B cell (primary cell): ENCODE measurements around the gene FADS2. TPM values are rescaled to one million over a fixed set of nuclear protein-coding genes. Genes with fewer than 3 reads are reported as not detected.

Experiments
- ATAC-seq: fragments of 200-7000 bp; cut with Tn5 transposase; one replicate; pipeline ENCODE4 v1.10.0; 2021; ENCODE audit warnings: low read depth, mild to moderate bottlenecking, moderate number of reproducible peaks, moderate library complexity
- CTCF ChIA-PET: fragments of 350-600 bp; sonication (Branson Sonifier 250); formaldehyde crosslinking; loops from one replicate; lab custom pipeline; 2021; ENCODE audit warnings: antibody characterized with exemption, inconsistent platforms; lab: Charles Lee
- POLR2A ChIA-PET: fragments of 350-600 bp; sonication (Branson Sonifier 250); formaldehyde crosslinking; loops from one replicate; lab custom pipeline; 2021; ENCODE audit warnings: antibody characterized with exemption; lab: Charles Lee
- DNase-seq: peaks from one replicate; pipeline ENCODE4 v3.0.0; 2013
- H2AFZ ChIP-seq: 2 replicates; pipeline ENCODE4 v1.6.1; 2012; ENCODE audit warnings: mild to moderate bottlenecking, low read depth, low read length; ENCODE audit not compliant: insufficient read depth, poor library complexity, severe bottlenecking
- H3K27ac ChIP-seq, 2 donors: 1 replicate in 1 of 2; 2 replicates in 1 of 2; pipeline ENCODE4 v1.5.1; 2012 to 2013; ENCODE audit warnings: low read length in 2 of 2, mild to moderate bottlenecking in 2 of 2, moderate library complexity in 1 of 2
- H3K27me3 ChIP-seq, 4 experiments: fragments of 200-600 bp in 1 of 4; sonication (generic) in 1 of 4; replicated peaks in 1 of 4; 1 replicate in 2 of 4; 2 replicates in 2 of 4; pipeline versions ENCODE4 v1.6.1 to v1.7.0; 2013 to 2016; ENCODE audit warnings: low read length in 3 of 4, mild to moderate bottlenecking in 2 of 4, mixed read lengths in 1 of 4, moderate library complexity in 1 of 4; ENCODE audit not compliant: insufficient read depth in 4 of 4, control insufficient read depth in 3 of 4; ENCODE audit errors: control extremely low read depth in 1 of 4
- H3K36me3 ChIP-seq, 2 experiments: replicated peaks in 1 of 2; 1 replicate in 1 of 2; 2 replicates in 1 of 2; pipeline versions ENCODE4 v1.6.1 to v1.7.1; 2013; ENCODE audit warnings: low read length in 1 of 2; ENCODE audit not compliant: insufficient read depth in 2 of 2, control insufficient read depth in 1 of 2; ENCODE audit errors: control extremely low read depth in 1 of 2, extremely low read depth in 1 of 2
- H3K4me1 ChIP-seq, 2 donors: fragments of 200-600 bp in 1 of 2; sonication (generic) in 1 of 2; 1 replicate in 1 of 2; 2 replicates in 1 of 2; pipeline versions ENCODE4 v1.5.1 to v1.6.1; 2013 to 2017; ENCODE audit warnings: low read length in 2 of 2; ENCODE audit not compliant: control insufficient read depth in 2 of 2, insufficient read depth in 2 of 2
- H3K4me2 ChIP-seq: replicated peaks from 2 replicates; pipeline ENCODE3; 2012; ENCODE audit warnings: mild to moderate bottlenecking, low read depth, low read length; ENCODE audit not compliant: poor library complexity, severe bottlenecking
- H3K4me3 ChIP-seq, 5 experiments: fragments of 200-600 bp in 1 of 5; sonication (generic) in 1 of 5; 1 replicate in 3 of 5; 2 replicates in 2 of 5; pipeline versions ENCODE4 v1.5.1 to v1.7.0; 2011 to 2016; ENCODE audit warnings: low read length in 4 of 5, mild to moderate bottlenecking in 4 of 5, low read depth in 2 of 5, control low read depth in 1 of 5, moderate library complexity in 1 of 5; ENCODE audit not compliant: insufficient read depth in 1 of 5; ENCODE audit errors: control extremely low read depth in 1 of 5, extremely low read depth in 1 of 5
- H3K79me2 ChIP-seq: fragments of 200-600 bp; sonication (generic); one replicate; pipeline ENCODE4 v1.6.0; 2016; ENCODE audit warnings: low read length; ENCODE audit not compliant: control insufficient read depth, insufficient read depth
- H3K9ac ChIP-seq: fragments of 200-600 bp; sonication (generic); 2 replicates; pipeline ENCODE4 v1.6.1; 2017; ENCODE audit warnings: mild to moderate bottlenecking, low read length, moderate library complexity
- H3K9me3 ChIP-seq, 3 donors: one replicate each; pipeline versions ENCODE4 v1.6.1 to v1.7.1; 2013; ENCODE audit warnings: low read length in 2 of 3; ENCODE audit not compliant: control insufficient read depth in 2 of 3, insufficient read depth in 1 of 3; ENCODE audit errors: control extremely low read depth in 1 of 3
- H4K20me1 ChIP-seq: 2 replicates; pipeline ENCODE4 v1.6.0; 2012; ENCODE audit warnings: mild to moderate bottlenecking, low read length; ENCODE audit not compliant: insufficient read depth, control insufficient read depth, poor library complexity, severe bottlenecking
- H3K27ac Mint-ChIP-seq: one replicate; pipeline ENCODE4 v1.8.0; 2021; ENCODE audit warnings: mixed read lengths
- H3K27me3 Mint-ChIP-seq: one replicate; pipeline ENCODE4 v1.8.0; 2021; ENCODE audit warnings: mixed read lengths
- H3K4me1 Mint-ChIP-seq: one replicate; pipeline ENCODE4 v1.8.0; 2021; ENCODE audit warnings: mixed read lengths
- H3K4me3 Mint-ChIP-seq: one replicate; pipeline ENCODE4 v1.8.0; 2021; ENCODE audit warnings: mixed read lengths
- H3K9me3 Mint-ChIP-seq: one replicate; pipeline ENCODE4 v1.8.0; 2022; ENCODE audit warnings: mixed read lengths; ENCODE audit not compliant: insufficient read depth
- CTCF ChIP-seq: fragments of 200-600 bp; IDR thresholded peaks from one replicate; pipeline ENCODE4 v1.8.0; 2022; ENCODE audit warnings: antibody characterized with exemption, mild to moderate bottlenecking
- EZH2 ChIP-seq: IDR thresholded peaks from 2 replicates; pipeline ENCODE4 v1.6.1; 2012; ENCODE audit warnings: borderline replicate concordance, low read depth, mild to moderate bottlenecking, moderate library complexity, low read length; ENCODE audit not compliant: insufficient read depth, poor library complexity, severe bottlenecking
- WGBS: methylation state at CpG from one replicate; pipeline ENCODE4 v1.1.5; 2013; ENCODE audit warnings: missing lambda C conversion rate; ENCODE audit not compliant: insufficient coverage; 5-methylcytosine and 5-hydroxymethylcytosine counted together
- intact Hi-C: fragments of 100-400 bp; cut with micrococcal nuclease; formaldehyde crosslinking; loops from one replicate; pipeline ENCODE4 v1.10.0; 2022
- polyA plus RNA-seq: library from polyadenylated mRNA; depleted of rRNA; stranded (reverse); fragments of >200 nt; gene quantifications from 2 replicates; pipeline ENCODE4 v1.2.3, GENCODE V29; 2012
- total RNA-seq, 2 donors: library from RNA; stranded (reverse); fragments of 120-200 nt in 1 of 2; gene quantifications; 1 replicate in 1 of 2; 2 replicates in 1 of 2; pipeline versions ENCODE4 v1.2.3 to v1.2.4, GENCODE V29; 2013 to 2022

The FADS2 gene
- total and polyA plus RNA-seq, 2 donors (not counting 1 experiment from before 2014, with no cell fraction given) = 1.5 to 5.9 TPM

- CTCF ChIA-PET = no interaction called here
- Mint-ChIP-seq H3K27me3 (peaks cover 27% of the 10 kb centered on the region), H3K4me3 (no peak overlapping the region), H3K27ac (no peak overlapping the region), H3K9me3 (no peaks in the 10 kb centered on the region), H3K4me1 (peaks cover 2% of the 10 kb centered on the region)
- no peak overlapping the region for H2AFZ ChIP-seq
- no peaks in the 10 kb centered on the region for H3K79me2 ChIP-seq
- no peak for DNase-seq
- H3K4me1 ChIP-seq = peaks cover 0 to 8% of the 10 kb centered on the region in 2 donors
- H3K27ac ChIP-seq = no peak overlapping the region
- H3K4me2 ChIP-seq = no peak overlapping the region
- H3K4me3 ChIP-seq = no peak overlapping the region
- TF ChIP-seq EZH2 (no peak), CTCF (no peak)
- H3K9me3 ChIP-seq = no peaks in the 10 kb centered on the region
- H3K36me3 ChIP-seq = no peaks in the 10 kb centered on the region
- 76% methylated on average over 15 of the region's 17 CpGs for WGBS
- ATAC-seq = no peak
- H4K20me1 ChIP-seq = no peaks in the 10 kb centered on the region
- intact Hi-C loops = no loop called here
- POLR2A ChIA-PET = no interaction called here
- peaks cover 0 to 21% (median 6%) of the 10 kb centered on the region in 4 experiments for H3K27me3 ChIP-seq
- no peak overlapping the region for H3K9ac ChIP-seq
Observed at GRCh38 chr11:61911701-61912529, 83.8 kb downstream of the FADS2 start.

GRCh38 chr11:61912530-61912898, 84.4 kb downstream of the FADS2 start:
- H3K4me2 ChIP-seq = no peak overlapping the region
- no peak overlapping the region for H3K4me3 ChIP-seq
- WGBS = 43% methylated on average over 6 of the region's 6 CpGs
- no peaks in the 10 kb centered on the region for H3K9me3 ChIP-seq
- H3K9ac ChIP-seq = no peak overlapping the region
- no peak overlapping the region for H3K4me3 Mint-ChIP-seq
- H4K20me1 ChIP-seq = no peaks in the 10 kb centered on the region
- H3K36me3 ChIP-seq = no peaks in the 10 kb centered on the region
- H3K27me3 ChIP-seq = peaks cover 0 to 22% (median 6%) of the 10 kb centered on the region in 4 experiments
- ChIA-PET POLR2A (interaction anchor here (0.6 kb wide), 1 partner anchor 73 kb away, joined by 6 read pairs; no protein-coding TSS in a partner anchor), CTCF (interaction anchor here (0.5 kb wide), 1 partner anchor 42 kb away, joined by 3 read pairs; no protein-coding TSS in a partner anchor)
- no peak for ATAC-seq
- peaks cover 28% of the 10 kb centered on the region for H3K27me3 Mint-ChIP-seq
- H3K4me1 ChIP-seq = peaks cover under 1 to 7% of the 10 kb centered on the region in 2 donors
- intact Hi-C loops = no loop called here
- no peak overlapping the region for H3K27ac ChIP-seq
- no peak overlapping the region for H3K27ac Mint-ChIP-seq
- no peaks in the 10 kb centered on the region for H3K9me3 Mint-ChIP-seq
- DNase-seq = peak; percentile 10
- H3K4me1 Mint-ChIP-seq = peaks cover 3% of the 10 kb centered on the region
- H2AFZ ChIP-seq = no peak overlapping the region
- no peak for TF ChIP-seq CTCF
- no peak for TF ChIP-seq EZH2
- no peaks in the 10 kb centered on the region for H3K79me2 ChIP-seq
